ENCODE data around the gene IFIT1B. TPM values are rescaled to one million over a fixed set of nuclear protein-coding genes. Genes with fewer than 3 reads are reported as not detected.

The IFIT1B gene
- total RNA-seq, 1 experiment from 2014 or later, result not detected

GRCh38 chr10:89391907-89392756 lies 14.3 kb downstream of the IFIT1B start, which contains the start of gene IFIT1:
Gene IFIT1, plus strand, starts transcription at chr10:89392623. Its CDS starts 90 bp downstream, at chr10:89392713.
- CTCF ChIA-PET, result interaction anchor here (0.6 to 1.2 kb wide), 7 partner anchors 23 to 664 kb away, joined by 3 to 6 read pairs (median 3); no protein-coding TSS in a partner anchor
- Mint-ChIP-seq H3K9me3 (peaks cover 12% of the 10 kb centered on the region), H3K27ac (peak within 1 kb of the TSS; percentile 98), H3K4me3 (peak within 1 kb of the TSS; percentile 71), H3K27me3 (ENCODE audit: low read depth) (no peaks in the 10 kb centered on the region), H3K36me3 (peaks cover 2% of the 10 kb centered on the region), H3K4me1 (peaks cover 15% of the 10 kb centered on the region)
- peak; percentile 88 for ATAC-seq
- POLR2A ChIA-PET, result no interaction called here
- no peak for TF ChIP-seq MYBL2 (CRISPR knock-in tag; IDR thresholded peaks at IDR 0.05)
- no peak for TF ChIP-seq FOXP1 (CRISPR knock-in tag; IDR thresholded peaks at IDR 0.05; ENCODE audit: borderline replicate concordance)
- no peak for TF ChIP-seq AR (CRISPR knock-in tag; IDR thresholded peaks at IDR 0.05)
- TF ChIP-seq MXD4 (CRISPR knock-in tag; IDR thresholded peaks at IDR 0.05; ENCODE audit: borderline replicate concordance), result no peak
- TF ChIP-seq NFATC4 (CRISPR knock-in tag; IDR thresholded peaks at IDR 0.05), result no peak
- TF ChIP-seq SP1 (CRISPR knock-in tag; conservative IDR thresholded peaks at IDR 0.05), result no peak
- no peak for TF ChIP-seq PRDM15 (CRISPR knock-in tag; IDR thresholded peaks at IDR 0.05)
- TF ChIP-seq SMAD4 (CRISPR knock-in tag; IDR thresholded peaks at IDR 0.05), result no peak
- TF ChIP-seq STAT6 (CRISPR knock-in tag; conservative IDR thresholded peaks at IDR 0.05; ENCODE audit: low read depth), result no peak
- TF ChIP-seq ZBTB43 (CRISPR knock-in tag; IDR thresholded peaks at IDR 0.05), result no peak
- TF ChIP-seq IRF2 (CRISPR knock-in tag; IDR thresholded peaks at IDR 0.05; ENCODE audit: borderline replicate concordance, low read depth), result no peak
- no peak for TF ChIP-seq HMGXB4 (CRISPR knock-in tag; IDR thresholded peaks at IDR 0.05)
- no peak for TF ChIP-seq JUN (CRISPR knock-in tag; IDR thresholded peaks at IDR 0.05)
- TF ChIP-seq CDX4 (CRISPR knock-in tag; IDR thresholded peaks at IDR 0.05; ENCODE audit: borderline replicate concordance), result no peak
- no peak for TF ChIP-seq ERG (CRISPR knock-in tag; IDR thresholded peaks at IDR 0.05)
- TF ChIP-seq RELA (CRISPR knock-in tag; IDR thresholded peaks at IDR 0.05; ENCODE audit: borderline replicate concordance), result no peak
- no peak for TF ChIP-seq E2F5 (CRISPR knock-in tag; IDR thresholded peaks at IDR 0.05)
- DNase-seq (ENCODE audit: low spot score), result no peak

Data from WTC11 (cell line).